GM12892 (cell line): ENCODE data around the gene XPR1.

Experiments used
- DNase-seq: peaks from one replicate; pipeline ENCODE4 v3.0.0; 2011; ENCODE audit not compliant: insufficient read length
- FAIRE-seq: peaks from 2 replicates; lab custom pipeline; 2011; peaks lifted over from hg19 to GRCh38; lab: Jason Lieb, UNC
- POLR2A ChIP-seq: IDR thresholded peaks from 2 replicates; pipeline ENCODE4 v1.6.1; 2011; ENCODE audit warnings: low read depth, low read length, control low read depth
- POLR2AphosphoS5 ChIP-seq: IDR thresholded peaks from 2 replicates; pipeline ENCODE4 v1.6.1; 2011; ENCODE audit warnings: low read depth, low read length, control low read depth
- TAF1 ChIP-seq: IDR thresholded peaks from 2 replicates; pipeline ENCODE4 v1.6.1; 2011; ENCODE audit warnings: low read depth, mild to moderate bottlenecking, control low read depth, low read length, borderline replicate concordance

XPR1 gene

GRCh38 chr1:180603223-180603849 lies 28.5 kb upstream of the XPR1 start:
- TF ChIP-seq POLR2A (no peak), POLR2AphosphoS5 (no peak), TAF1 (no peak)
- FAIRE-seq (no peak), DNase-seq (no peak)

DNA sequence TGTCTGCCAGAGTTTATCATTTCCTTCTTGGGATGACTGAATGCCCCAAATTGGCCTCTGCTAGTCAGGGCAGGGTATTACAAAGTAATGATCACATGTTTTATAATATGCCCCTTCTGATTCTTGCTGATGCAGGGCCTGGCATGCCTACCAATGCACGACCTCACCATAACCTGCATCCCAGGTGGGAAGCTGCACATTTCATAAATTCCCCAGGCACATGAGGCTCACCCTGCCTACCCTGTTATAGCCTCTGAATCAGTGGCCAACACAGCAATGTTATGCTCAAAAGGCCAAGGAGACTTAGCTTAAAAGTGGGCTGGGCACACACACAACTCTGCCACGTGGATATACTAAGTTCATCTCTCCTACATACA lies 28.0 kb upstream of the XPR1 start:
- FAIRE-seq = no peak
- TF ChIP-seq TAF1 = no peak
- no peak for TF ChIP-seq POLR2AphosphoS5
- TF ChIP-seq POLR2A = no peak
- no peak for DNase-seq

GRCh38 chr1:180606155-180606554 lies 25.7 kb upstream of the XPR1 start:
- no peak for DNase-seq
- no peak for FAIRE-seq
- TF ChIP-seq POLR2A = no peak

GRCh38 chr1:180609643-180610555 lies 21.9 kb upstream of the XPR1 start:
- TF ChIP-seq POLR2AphosphoS5 (no peak), TAF1 (no peak), POLR2A (no peak)
- DNase-seq (no peak), FAIRE-seq (no peak)

DNA sequence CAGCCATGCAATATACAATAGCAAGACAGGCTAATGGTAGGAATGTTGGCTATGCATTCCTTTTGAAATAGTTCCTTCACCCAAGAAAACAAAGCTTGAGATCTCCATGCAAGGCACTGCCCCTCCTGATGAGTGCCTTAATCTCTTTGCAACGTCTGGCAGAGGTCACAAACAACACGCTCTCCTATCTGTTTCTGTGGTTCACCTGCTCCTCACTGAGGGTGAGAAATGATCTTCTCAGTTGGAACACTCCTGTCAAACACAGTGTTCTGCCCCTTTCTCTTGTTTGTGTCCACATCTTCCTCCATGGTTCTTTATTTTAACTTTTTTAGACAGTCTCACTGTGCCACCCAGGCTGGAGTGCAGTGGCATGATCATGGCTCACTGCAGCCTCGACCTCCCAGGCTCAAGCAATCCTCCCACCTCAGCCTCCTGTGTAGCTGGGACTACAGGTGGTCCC lies 21.2 kb upstream of the XPR1 start:
- no peak for FAIRE-seq
- DNase-seq = no peak
- no peak for TF ChIP-seq POLR2AphosphoS5
- no peak for TF ChIP-seq POLR2A
- TF ChIP-seq TAF1 = no peak

- TF ChIP-seq POLR2AphosphoS5 (no peak), TAF1 (no peak), POLR2A (no peak)
- no peak for DNase-seq
- FAIRE-seq = no peak
Measured at GRCh38 chr1:180611016-180611930, 20.5 kb upstream of the XPR1 start.

- FAIRE-seq (no peak), DNase-seq (no peak)
- TF ChIP-seq POLR2AphosphoS5 (no peak), POLR2A (no peak), TAF1 (no peak)
Measured at GRCh38 chr1:180612632-180613031, 19.2 kb upstream of the XPR1 start.

GRCh38 chr1:180614730-180615129 lies 17.1 kb upstream of the XPR1 start:
- DNase-seq (no peak), FAIRE-seq (no peak)
- no peak for TF ChIP-seq TAF1
- no peak for TF ChIP-seq POLR2AphosphoS5
- no peak for TF ChIP-seq POLR2A

GRCh38 chr1:180615493-180616290 lies 16.1 kb upstream of the XPR1 start:
- TF ChIP-seq POLR2AphosphoS5 = no peak
- TF ChIP-seq TAF1 = no peak
- TF ChIP-seq POLR2A = no peak
- DNase-seq (no peak), FAIRE-seq (no peak)

DNA sequence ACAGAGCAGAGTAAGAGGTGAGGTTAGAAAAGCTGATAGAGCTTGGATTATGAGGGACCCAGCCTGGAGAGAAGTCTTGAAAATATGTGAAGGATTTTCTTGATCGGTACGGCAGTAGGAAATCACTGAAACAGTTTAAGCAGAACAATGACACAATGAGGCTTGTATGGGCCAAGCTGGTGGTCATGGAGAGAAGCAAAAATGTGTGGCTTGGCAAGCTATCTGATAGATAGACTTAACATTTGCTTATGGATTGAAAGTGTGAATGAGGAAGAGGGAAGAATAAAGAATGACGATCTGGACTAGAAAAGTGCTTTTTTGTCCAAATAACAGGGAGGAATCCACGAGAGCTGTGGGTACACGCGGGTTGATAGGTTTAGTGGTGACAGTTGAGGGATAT lies 15.4 kb upstream of the XPR1 start:
- TF ChIP-seq TAF1 (no peak), POLR2AphosphoS5 (no peak), POLR2A (no peak)
- no peak for FAIRE-seq
- no peak for DNase-seq

GRCh38 chr1:180617774-180618395 lies 13.9 kb upstream of the XPR1 start:
- no peak for DNase-seq
- TF ChIP-seq TAF1 (no peak), POLR2AphosphoS5 (no peak), POLR2A (no peak)
- FAIRE-seq = no peak
